Neuronal stem cell (in vitro differentiated cells): ENCODE measurements around the gene ITGAE.
A peak's percentile ranks its signal among the peaks of the same experiment; 100 is the strongest.

Experiments used
- DNase-seq: peaks from one replicate; pipeline ENCODE4 v3.0.0-alpha.2; 2013; ENCODE audit warnings: low spot score
- H2AFZ ChIP-seq: one replicate; pipeline ENCODE4 v1.6.1; 2013; ENCODE audit warnings: mild to moderate bottlenecking, low read length, inconsistent platforms
- H2AK5ac ChIP-seq: 2 replicates; pipeline ENCODE4 v1.6.1; 2013; ENCODE audit warnings: low read depth, mild to moderate bottlenecking, inconsistent platforms, low read length, moderate library complexity, mixed read lengths
- H2BK120ac ChIP-seq: 2 replicates; pipeline ENCODE4 v1.6.1; 2013; ENCODE audit warnings: low read depth, mild to moderate bottlenecking, inconsistent platforms, low read length, moderate library complexity, mixed read lengths
- H2BK12ac ChIP-seq: one replicate; pipeline ENCODE4 v1.6.1; 2013; ENCODE audit warnings: low read length, inconsistent platforms
- H2BK15ac ChIP-seq: 2 replicates; pipeline ENCODE4 v1.6.1; 2013; ENCODE audit warnings: mild to moderate bottlenecking, low read length, inconsistent platforms, mixed read lengths
- H2BK5ac ChIP-seq: one replicate; pipeline ENCODE4 v1.6.1; 2013; ENCODE audit warnings: inconsistent platforms, mild to moderate bottlenecking, low read length, moderate library complexity
- H3K14ac ChIP-seq: one replicate; pipeline ENCODE4 v1.6.1; 2013; ENCODE audit warnings: low read length, inconsistent platforms
- H3K18ac ChIP-seq: 2 replicates; pipeline ENCODE4 v1.6.1; 2013; ENCODE audit warnings: low read length, inconsistent platforms
- H3K23ac ChIP-seq: 2 replicates; pipeline ENCODE4 v1.6.1; 2013; ENCODE audit warnings: low read depth, mild to moderate bottlenecking, mixed read lengths, low read length, inconsistent platforms; ENCODE audit not compliant: poor library complexity
- H3K27ac ChIP-seq: replicated peaks from 3 replicates; pipeline ENCODE4 v1.5.1; 2013; ENCODE audit warnings: low read length, inconsistent platforms
- H3K27me3 ChIP-seq, 3 experiments: 2 replicates each; pipeline ENCODE4 v1.6.1; 2013; ENCODE audit warnings: low read length in 3 of 3, mild to moderate bottlenecking in 2 of 3, inconsistent platforms in 1 of 3, low read depth in 1 of 3, mixed read lengths in 1 of 3, moderate library complexity in 1 of 3; ENCODE audit not compliant: control insufficient read depth in 3 of 3, insufficient read depth in 3 of 3
- H3K36me3 ChIP-seq, 2 donors: replicated peaks in 1 of 2; 2 replicates each; pipeline ENCODE4 v1.6.1; 2013; ENCODE audit warnings: low read length in 2 of 2; ENCODE audit not compliant: control insufficient read depth in 2 of 2, insufficient read depth in 2 of 2
- H3K4ac ChIP-seq: 2 replicates; pipeline ENCODE4 v1.6.1; 2013; ENCODE audit warnings: inconsistent platforms, mild to moderate bottlenecking, low read length, moderate library complexity
- H3K4me1 ChIP-seq, 2 donors: 1 replicate in 1 of 2; 2 replicates in 1 of 2; pipeline ENCODE4 v1.6.1; 2013; ENCODE audit warnings: low read length in 2 of 2, low read depth in 1 of 2; ENCODE audit not compliant: control insufficient read depth in 2 of 2, insufficient read depth in 1 of 2
- H3K4me2 ChIP-seq: one replicate; pipeline ENCODE4 v1.6.1; 2013; ENCODE audit warnings: mild to moderate bottlenecking, low read length, inconsistent platforms; ENCODE audit not compliant: insufficient read depth, poor library complexity, severe bottlenecking
- H3K4me3 ChIP-seq, 2 donors: 2 replicates each; pipeline ENCODE4 v1.5.1; 2013; ENCODE audit warnings: low read length in 2 of 2, mild to moderate bottlenecking in 2 of 2, inconsistent platforms in 1 of 2, moderate library complexity in 1 of 2
- H3K79me1 ChIP-seq: one replicate; pipeline ENCODE4 v1.6.1; 2013; ENCODE audit warnings: low read depth, mild to moderate bottlenecking, inconsistent platforms, low read length, moderate library complexity
- H3K9ac ChIP-seq: one replicate; pipeline ENCODE4 v1.6.1; 2013; ENCODE audit warnings: mild to moderate bottlenecking, low read depth, low read length, inconsistent platforms; ENCODE audit not compliant: poor library complexity
- H3K9me3 ChIP-seq, 2 donors: replicated peaks in 1 of 2; 2 replicates each; pipeline versions ENCODE3 to v1.6.1; 2013; ENCODE audit warnings: low read length in 2 of 2, mild to moderate bottlenecking in 2 of 2, inconsistent platforms in 1 of 2, low read depth in 1 of 2, mixed read lengths in 1 of 2, moderate library complexity in 1 of 2; ENCODE audit not compliant: control insufficient read depth in 2 of 2, insufficient read depth in 1 of 2
- H4K8ac ChIP-seq: one replicate; pipeline ENCODE4 v1.6.1; 2013; ENCODE audit warnings: low read depth, mild to moderate bottlenecking, inconsistent platforms, low read length, moderate library complexity
- H4K91ac ChIP-seq: one replicate; pipeline ENCODE4 v1.6.1; 2013; ENCODE audit warnings: low read length, low read depth, mild to moderate bottlenecking, inconsistent platforms; ENCODE audit not compliant: poor library complexity
- WGBS, 2 donors: extraction: QIAGEN DNeasy Blood & Tissue Kit; methylation state at CpG; one replicate each; pipeline ENCODE4 v1.1.7; 2013; ENCODE audit warnings: missing lambda C conversion rate in 2 of 2, mixed read lengths in 1 of 2; ENCODE audit not compliant: insufficient read length in 2 of 2, insufficient replicate concordance in 1 of 2; ENCODE audit errors: extremely low coverage in 2 of 2; 5-methylcytosine and 5-hydroxymethylcytosine counted together

The ITGAE gene

GRCh38 chr17:3688027-3688553 is 112.9 kb downstream of the ITGAE start:
- Histone ChIP-seq H3K9me3 (no peaks in the 10 kb centered on the region), H2BK5ac (no peak overlapping the region), H3K4ac (no peak overlapping the region), H3K23ac (no peak overlapping the region), H3K4me1 (peaks cover 2 to 9% of the 10 kb centered on the region in 2 donors), H3K36me3 (no peaks in the 10 kb centered on the region), H3K4me3 (no peak overlapping the region), H4K91ac (no peak overlapping the region), H2BK12ac (no peak overlapping the region), H3K79me1 (peaks cover 2% of the 10 kb centered on the region), H3K18ac (peak overlapping the region; percentile 63), H3K14ac (no peak overlapping the region), H2AFZ (peak overlapping the region; percentile 81), H3K4me2 (no peak overlapping the region), H4K8ac (no peak overlapping the region), H2BK120ac (no peak overlapping the region), H3K27me3 (peaks cover 0 to 6% (median 0%) of the 10 kb centered on the region in 3 experiments), H3K9ac (peak overlapping the region; percentile 50), H2BK15ac (no peak overlapping the region), H3K27ac (no peak overlapping the region), H2AK5ac (no peak overlapping the region)
- DNase-seq: no peak
- no CpG with 5 or more reads among the region's 19 CpGs for WGBS, 2 donors

GRCh38 chr17:3685174-3685573 is 115.8 kb downstream of the ITGAE start:
- Histone ChIP-seq H3K18ac (no peak overlapping the region), H3K4me1 (peaks cover 2 to 9% of the 10 kb centered on the region in 2 donors), H3K14ac (no peak overlapping the region), H3K9me3 (no peaks in the 10 kb centered on the region), H3K36me3 (no peaks in the 10 kb centered on the region), H3K4me3 (no peak overlapping the region), H3K23ac (no peak overlapping the region), H3K4me2 (no peak overlapping the region), H2BK5ac (no peak overlapping the region), H3K27ac (no peak overlapping the region), H2BK12ac (no peak overlapping the region), H3K79me1 (peaks cover 2% of the 10 kb centered on the region), H4K91ac (no peak overlapping the region), H3K4ac (no peak overlapping the region), H4K8ac (no peak overlapping the region), H2AFZ (no peak overlapping the region), H2AK5ac (no peak overlapping the region), H3K9ac (no peak overlapping the region), H3K27me3 (peaks cover 0 to 9% (median 0%) of the 10 kb centered on the region in 3 experiments), H2BK15ac (no peak overlapping the region), H2BK120ac (no peak overlapping the region)
- WGBS, 2 donors: no CpG with 5 or more reads among the region's 13 CpGs
- DNase-seq: no peak

GRCh38 chr17:3683054-3683511 is 117.9 kb downstream of the ITGAE start:
- no peak for DNase-seq
- Histone ChIP-seq H3K14ac (no peak overlapping the region), H3K4me2 (no peak overlapping the region), H3K79me1 (no peaks in the 10 kb centered on the region), H2BK12ac (no peak overlapping the region), H3K9ac (no peak overlapping the region), H2BK5ac (no peak overlapping the region), H3K4ac (no peak overlapping the region), H2BK120ac (no peak overlapping the region), H2BK15ac (no peak overlapping the region), H3K27ac (no peak overlapping the region), H2AFZ (no peak overlapping the region), H3K27me3 (peaks cover 0 to 14% (median 0%) of the 10 kb centered on the region in 3 experiments), H4K91ac (no peak overlapping the region), H2AK5ac (no peak overlapping the region), H3K4me3 (peak overlapping the region in 1 of 2 donors; percentile 14), H3K23ac (no peak overlapping the region), H3K4me1 (peaks cover 2 to 5% of the 10 kb centered on the region in 2 donors), H4K8ac (no peak overlapping the region), H3K36me3 (no peaks in the 10 kb centered on the region), H3K18ac (no peak overlapping the region), H3K9me3 (no peaks in the 10 kb centered on the region)
- WGBS, 2 donors: no CpG with 5 or more reads among the region's 10 CpGs

- Histone ChIP-seq H3K14ac (no peak overlapping the region), H2AK5ac (peak overlapping the region; percentile 83), H3K79me1 (no peaks in the 10 kb centered on the region), H3K27ac (no peak overlapping the region), H3K4me3 (no peak overlapping the region), H3K23ac (no peak overlapping the region), H2BK5ac (no peak overlapping the region), H2AFZ (no peak overlapping the region), H3K4me2 (no peak overlapping the region), H3K18ac (no peak overlapping the region), H2BK15ac (no peak overlapping the region), H3K36me3 (no peaks in the 10 kb centered on the region), H4K8ac (no peak overlapping the region), H3K9ac (no peak overlapping the region), H3K4me1 (peaks cover 0 to 3% of the 10 kb centered on the region in 2 donors), H2BK120ac (no peak overlapping the region), H3K4ac (no peak overlapping the region), H3K9me3 (no peaks in the 10 kb centered on the region), H2BK12ac (no peak overlapping the region), H3K27me3 (peaks cover 0 to 24% (median 0%) of the 10 kb centered on the region in 3 experiments), H4K91ac (no peak overlapping the region)
- DNase-seq: no peak
- WGBS, 2 donors: no CpG with 5 or more reads among the region's 12 CpGs
Observed at GRCh38 chr17:3682033-3682432, 119.0 kb downstream of the ITGAE start.
